Testis (tissue), 3 donors: Measurements from ENCODE around the gene WDR73. TPM values are rescaled to one million over a fixed set of nuclear protein-coding genes. Genes with fewer than 3 reads are reported as not detected.

Experiments used
- DNase-seq: peaks from one replicate; pipeline ENCODE4 v3.0.0-alpha.2; 2019
- H3K27ac ChIP-seq, 2 donors: fragments of 200-600 bp; sonication (generic); one replicate each; pipeline ENCODE4 v1.5.1; 2019
- H3K27me3 ChIP-seq: fragments of 200-600 bp; sonication (generic); one replicate; pipeline ENCODE4 v1.5.1; 2019
- H3K36me3 ChIP-seq: fragments of 200-600 bp; sonication (generic); one replicate; pipeline ENCODE4 v1.5.1; 2017; ENCODE audit warnings: low read depth; ENCODE audit errors: missing control alignments
- H3K4me1 ChIP-seq: fragments of 200-600 bp; sonication (generic); one replicate; pipeline ENCODE4 v1.5.1; 2019
- H3K4me3 ChIP-seq, 2 donors: fragments of 200-600 bp; sonication (generic); one replicate each; pipeline ENCODE4 v1.5.1; 2017 to 2019
- H3K9me3 ChIP-seq: fragments of 200-600 bp; sonication (generic); one replicate; pipeline ENCODE4 v1.5.1; 2017
- POLR2A ChIP-seq: fragments of 450-650 bp; IDR thresholded peaks from one replicate; pipeline ENCODE4 v1.6.1; 2017; ENCODE audit warnings: antibody characterized with exemption, mild to moderate bottlenecking, moderate library complexity
- WGBS, 2 donors: methylation state at CpG; one replicate each; pipeline ENCODE4 v1.1.5; 2018; 5-methylcytosine and 5-hydroxymethylcytosine counted together
- intact Hi-C: fragments of 100-400 bp; cut with DNase I; formaldehyde crosslinking; loops from one replicate; pipeline ENCODE4 v1.15.1; 2023; ENCODE audit warnings: low total_unique reads
- polyA plus RNA-seq: library from polyadenylated mRNA; stranded (reverse); fragments of 350-450 nt; fragmentation: Illumina TruSeq; extraction: RNeasy Lipid Tissue Mini Kit (QIAGEN cat#74804); gene quantifications from one replicate; pipeline ENCODE4 v1.2.3, GENCODE V29; 2014; ENCODE audit warnings: low read depth, low replicate concordance; ENCODE audit not compliant: insufficient read depth
- total RNA-seq, 2 donors: library from RNA; depleted of rRNA; stranded (reverse); fragments of >200 nt; gene quantifications; one replicate each; pipeline ENCODE4 v1.2.3, GENCODE V29; 2016
- TF ChIP-seq, protein P1 (sequence below), 3 experiments: fragments of 450-650 bp in 2 of 3; fragments of 200-600 bp in 1 of 3; sonication (generic) in 1 of 3; IDR thresholded peaks; one replicate each; pipeline ENCODE4 v1.5.1; 2016 to 2019; ENCODE audit warnings: antibody characterized with exemption in 3 of 3, mild to moderate bottlenecking in 2 of 3, moderate library complexity in 1 of 3

The WDR73 gene
- total and polyA plus RNA-seq, 3 donors from 2014 or later = 38.4 to 49.1 (median 40.4) TPM

DNA sequence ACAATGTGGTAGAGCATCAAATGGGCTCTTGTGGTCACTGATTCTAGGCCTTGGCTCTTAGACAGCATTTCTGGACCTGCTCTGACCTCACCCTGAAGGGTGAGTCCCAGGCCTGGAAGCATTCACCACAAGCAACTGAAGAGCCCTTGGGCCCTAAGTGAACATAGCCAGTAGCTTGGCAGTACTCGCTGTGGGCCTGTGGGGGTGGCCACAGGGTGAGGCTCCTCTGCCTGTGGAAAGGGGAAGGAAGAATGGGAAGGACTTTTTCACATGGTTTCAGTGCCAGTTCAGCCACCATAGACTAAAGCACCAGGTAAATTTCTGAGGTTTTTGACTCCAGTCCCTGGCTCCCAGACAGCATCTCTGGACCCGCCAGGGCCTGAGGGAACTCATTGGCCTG lies 58.4 kb downstream of the WDR73 start:
- intact Hi-C loops = no loop called here
- TF ChIP-seq, protein P1, sequence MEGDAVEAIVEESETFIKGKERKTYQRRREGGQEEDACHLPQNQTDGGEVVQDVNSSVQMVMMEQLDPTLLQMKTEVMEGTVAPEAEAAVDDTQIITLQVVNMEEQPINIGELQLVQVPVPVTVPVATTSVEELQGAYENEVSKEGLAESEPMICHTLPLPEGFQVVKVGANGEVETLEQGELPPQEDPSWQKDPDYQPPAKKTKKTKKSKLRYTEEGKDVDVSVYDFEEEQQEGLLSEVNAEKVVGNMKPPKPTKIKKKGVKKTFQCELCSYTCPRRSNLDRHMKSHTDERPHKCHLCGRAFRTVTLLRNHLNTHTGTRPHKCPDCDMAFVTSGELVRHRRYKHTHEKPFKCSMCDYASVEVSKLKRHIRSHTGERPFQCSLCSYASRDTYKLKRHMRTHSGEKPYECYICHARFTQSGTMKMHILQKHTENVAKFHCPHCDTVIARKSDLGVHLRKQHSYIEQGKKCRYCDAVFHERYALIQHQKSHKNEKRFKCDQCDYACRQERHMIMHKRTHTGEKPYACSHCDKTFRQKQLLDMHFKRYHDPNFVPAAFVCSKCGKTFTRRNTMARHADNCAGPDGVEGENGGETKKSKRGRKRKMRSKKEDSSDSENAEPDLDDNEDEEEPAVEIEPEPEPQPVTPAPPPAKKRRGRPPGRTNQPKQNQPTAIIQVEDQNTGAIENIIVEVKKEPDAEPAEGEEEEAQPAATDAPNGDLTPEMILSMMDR (IDR thresholded peaks at IDR 0.05) = no peak
- no peak for TF ChIP-seq POLR2A
- H3K4me1 ChIP-seq = no peaks in the 10 kb centered on the region
- H3K27ac ChIP-seq = no peak overlapping the region
- H3K27me3 ChIP-seq = no peaks in the 10 kb centered on the region
- DNase-seq = no peak
- no peaks in the 10 kb centered on the region for H3K36me3 ChIP-seq
- WGBS, 2 donors = 93% methylated on average over 2 of the region's 2 CpGs; no CpG with 5 or more reads in 1 of the 2 donors
- no peaks in the 10 kb centered on the region for H3K9me3 ChIP-seq
- H3K4me3 ChIP-seq = no peak overlapping the region

DNA sequence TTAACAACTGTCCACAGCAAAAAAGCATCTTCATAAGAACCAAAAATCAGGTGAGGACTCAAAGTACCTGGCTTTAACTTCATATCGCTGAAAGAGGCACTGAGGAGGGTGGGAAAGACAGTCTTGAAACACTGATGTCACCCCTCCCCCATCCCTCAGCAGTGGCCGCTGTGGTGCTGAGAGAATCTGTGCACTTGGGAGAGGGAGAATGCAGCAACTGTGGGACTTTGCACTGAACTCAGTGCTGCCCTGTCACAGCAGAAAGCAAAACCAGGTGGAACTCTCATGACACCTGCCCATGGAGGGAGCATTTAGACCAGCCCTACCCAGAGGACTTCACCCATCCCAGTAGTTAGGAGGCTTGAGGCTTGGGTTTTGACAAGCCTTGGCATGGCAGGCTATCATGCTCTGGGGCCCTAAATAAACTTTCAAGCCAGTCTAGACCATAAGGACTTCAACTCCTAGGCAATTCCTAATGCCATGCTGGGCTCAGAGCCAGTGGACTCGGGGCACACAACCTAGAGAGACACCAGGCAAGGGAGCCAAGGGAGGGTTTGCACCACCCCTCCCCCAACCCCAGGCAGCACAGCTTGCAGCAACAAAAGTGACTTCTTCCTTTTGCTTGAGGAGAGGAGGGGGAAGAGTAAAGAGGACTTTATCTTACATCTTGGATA lies 59.3 kb downstream of the WDR73 start:
- Histone ChIP-seq H3K36me3 (no peaks in the 10 kb centered on the region), H3K27ac (no peak overlapping the region), H3K4me3 (no peak overlapping the region), H3K4me1 (no peaks in the 10 kb centered on the region), H3K27me3 (no peaks in the 10 kb centered on the region), H3K9me3 (no peaks in the 10 kb centered on the region)
- DNase-seq = no peak
- WGBS, 2 donors = 71 to 91% methylated on average over 3 of the region's 3 CpGs
- no peak for TF ChIP-seq POLR2A
- TF ChIP-seq, protein P1 (IDR thresholded peaks at IDR 0.05) = no peak
- intact Hi-C loops = no loop called here

DNA sequence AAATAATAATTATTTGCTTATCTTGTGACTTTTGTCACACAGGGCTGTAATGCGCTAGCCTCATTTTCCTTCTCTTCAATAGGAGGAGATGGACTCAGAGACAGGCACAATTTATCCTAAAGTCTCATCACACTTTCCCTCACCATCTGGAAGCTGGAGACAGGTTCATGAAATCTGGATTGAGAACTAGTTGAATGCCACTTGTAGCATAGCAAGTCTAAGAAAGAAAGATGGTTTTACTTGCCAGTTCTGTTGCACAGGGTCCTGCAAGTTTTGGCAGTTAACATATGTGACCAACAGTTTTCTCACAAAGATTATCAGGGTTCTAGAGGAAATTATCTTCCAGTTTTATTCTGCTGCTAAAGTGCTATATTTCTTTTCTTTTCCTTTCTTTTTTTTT lies 62.3 kb downstream of the WDR73 start:
- Histone ChIP-seq H3K27me3 (no peaks in the 10 kb centered on the region), H3K36me3 (no peaks in the 10 kb centered on the region), H3K27ac (no peak overlapping the region), H3K9me3 (no peaks in the 10 kb centered on the region), H3K4me1 (no peaks in the 10 kb centered on the region), H3K4me3 (no peak overlapping the region)
- intact Hi-C loops = no loop called here
- TF ChIP-seq, protein P1 (IDR thresholded peaks at IDR 0.05) = no peak
- TF ChIP-seq POLR2A = no peak
- 94 to 100% methylated on average over 1 of the region's 1 CpG for WGBS, 2 donors
- DNase-seq = no peak

DNA sequence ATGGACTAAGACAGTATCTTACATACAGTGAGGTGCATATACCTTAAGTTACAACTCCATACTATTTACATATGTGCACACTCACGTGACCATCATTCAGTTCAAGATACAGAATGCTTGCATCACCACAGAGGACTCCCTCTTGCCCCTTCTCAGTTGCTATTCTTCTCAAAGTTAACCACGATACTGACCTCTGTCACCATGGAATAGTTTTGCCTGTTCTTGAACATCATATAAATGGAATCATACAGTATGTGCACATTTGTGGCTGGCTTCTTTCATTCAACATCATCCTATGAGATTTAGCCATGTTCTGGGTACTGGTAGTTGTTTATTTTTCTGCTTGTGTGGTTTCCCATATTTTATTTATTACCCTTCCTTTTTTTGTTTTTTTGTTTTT lies 63.7 kb downstream of the WDR73 start:
- intact Hi-C loops = no loop called here
- Histone ChIP-seq H3K27me3 (no peaks in the 10 kb centered on the region), H3K9me3 (no peaks in the 10 kb centered on the region), H3K36me3 (no peaks in the 10 kb centered on the region), H3K27ac (no peak overlapping the region), H3K4me1 (no peaks in the 10 kb centered on the region), H3K4me3 (no peak overlapping the region)
- 85 to 91% methylated on average over 2 of the region's 2 CpGs for WGBS, 2 donors
- TF ChIP-seq POLR2A = no peak
- TF ChIP-seq, protein P1 (IDR thresholded peaks at IDR 0.05) = no peak
- no peak for DNase-seq

Other genes with a start within 250 kb of the WDR73 start
- 10 to 100 TPM; 15.3 to 16.1 TPM for gene ZSCAN2, start 53.3 kb downstream of the WDR73 start, total RNA-seq
- gene ZSCAN2, start 53.3 kb downstream of the WDR73 start, polyA plus RNA-seq = 18.6 TPM
- 10 to 100 TPM; 11.0 to 17.5 TPM for gene NMB, start 3.9 kb upstream of the WDR73 start, total RNA-seq
- gene NMB, start 3.9 kb upstream of the WDR73 start, polyA plus RNA-seq = 7.5 TPM
- 10 to 100 TPM; 67.7 to 88.9 TPM for gene SEC11A, start 61.9 kb upstream of the WDR73 start, total RNA-seq
- 121 TPM for gene SEC11A, start 61.9 kb upstream of the WDR73 start, polyA plus RNA-seq
- gene ZNF592, start 94.3 kb upstream of the WDR73 start, total RNA-seq = 10 to 100 TPM; 36.7 to 40.8 TPM
- 39.6 TPM for gene ZNF592, start 94.3 kb upstream of the WDR73 start, polyA plus RNA-seq
- 1 to 10 TPM; 4.1 to 5.0 TPM for gene ALPK3, start 163.1 kb upstream of the WDR73 start, total RNA-seq
- 3.0 TPM for gene ALPK3, start 163.1 kb upstream of the WDR73 start, polyA plus RNA-seq
- gene SLC28A1, start 230.4 kb upstream of the WDR73 start, total RNA-seq = under 1 TPM; 0.31 TPM
- 0.26 TPM for gene SLC28A1, start 230.4 kb upstream of the WDR73 start, polyA plus RNA-seq